Femur (tissue), 1 donor: Measurements from ENCODE around the gene PSMC5.
"Not testable (repeated sequence)": the region's sequence is repeated elsewhere in the genome, so short reads cannot be mapped to it uniquely, and the experiment has no call there.

Experiments
- DNase-seq: peaks from one replicate; pipeline ENCODE4 v3.0.0-alpha.2; 2017

The PSMC5 gene

DNA sequence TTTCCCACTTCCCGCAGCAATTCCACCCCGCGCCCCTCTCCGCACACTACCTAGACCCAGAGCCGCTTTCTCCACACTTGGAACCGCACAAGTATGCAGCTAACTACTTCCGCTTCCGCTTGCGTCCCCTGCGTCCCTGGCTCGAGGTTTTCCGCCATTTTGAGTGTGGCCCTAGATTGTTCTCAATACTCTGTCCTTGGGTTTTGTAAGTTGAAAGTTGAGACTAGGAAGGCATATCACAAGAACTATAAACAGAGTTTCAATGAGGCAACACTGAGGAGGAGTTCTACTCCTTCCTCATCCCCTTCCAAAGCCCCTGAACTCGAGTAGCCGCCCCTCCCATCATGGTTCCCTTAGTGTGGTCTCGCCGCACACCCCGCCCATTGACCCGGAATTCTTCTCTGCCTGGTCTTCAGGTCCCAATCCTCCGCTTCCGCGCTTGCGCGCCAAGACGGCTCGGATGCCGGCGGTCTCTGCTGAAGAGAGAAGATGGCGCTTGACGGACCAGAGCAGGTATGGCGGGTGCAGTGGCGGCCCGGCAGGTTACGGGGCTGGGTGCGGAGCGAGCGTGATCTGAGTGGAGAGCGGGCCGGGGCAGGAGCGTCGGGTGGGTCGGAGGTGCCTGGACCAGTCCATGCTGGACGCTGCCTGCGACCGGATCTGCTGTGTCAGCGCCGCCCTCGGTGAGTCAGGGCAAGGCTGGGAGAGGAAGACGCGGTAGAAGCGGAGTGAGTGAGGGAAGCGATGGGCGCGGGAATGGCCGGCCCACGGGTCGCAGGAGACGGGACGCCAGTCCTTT lies at the start of gene PSMC5, which contains the start of gene FTSJ3:
Gene PSMC5 (plus strand): TSS at position 430 of the 799 bp plus-strand sequence. CDS start 60 bp downstream, at position 490.
Gene FTSJ3 (minus strand): TSS at position 662 of the 799 bp plus-strand sequence. CDS start 761 bp downstream, outside the sequence.
- peak; percentile 98 for DNase-seq

- no peak for DNase-seq
Measured at GRCh38 chr17:63780507-63780906, 46.7 kb upstream of the PSMC5 start.

DNA sequence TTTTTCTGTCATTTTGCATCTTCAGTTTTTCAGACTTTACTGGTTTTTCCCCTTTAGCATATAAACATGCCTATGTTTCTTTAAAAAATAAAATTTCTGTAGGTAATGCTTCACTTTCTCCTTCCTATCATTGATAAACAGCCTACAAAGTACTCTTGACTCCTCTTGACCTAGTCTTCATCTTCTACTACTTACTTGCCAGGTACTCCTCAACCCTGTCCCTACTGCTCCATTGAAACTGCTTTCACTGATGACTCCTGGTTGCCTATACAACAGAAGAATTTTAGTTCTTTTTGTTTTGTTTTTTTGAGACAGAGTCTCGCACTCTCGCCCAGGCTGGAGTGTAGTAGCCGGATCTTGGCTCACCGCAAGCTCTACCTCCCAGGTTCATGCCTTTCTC lies 46.3 kb upstream of the PSMC5 start:
- no peak for DNase-seq

DNA sequence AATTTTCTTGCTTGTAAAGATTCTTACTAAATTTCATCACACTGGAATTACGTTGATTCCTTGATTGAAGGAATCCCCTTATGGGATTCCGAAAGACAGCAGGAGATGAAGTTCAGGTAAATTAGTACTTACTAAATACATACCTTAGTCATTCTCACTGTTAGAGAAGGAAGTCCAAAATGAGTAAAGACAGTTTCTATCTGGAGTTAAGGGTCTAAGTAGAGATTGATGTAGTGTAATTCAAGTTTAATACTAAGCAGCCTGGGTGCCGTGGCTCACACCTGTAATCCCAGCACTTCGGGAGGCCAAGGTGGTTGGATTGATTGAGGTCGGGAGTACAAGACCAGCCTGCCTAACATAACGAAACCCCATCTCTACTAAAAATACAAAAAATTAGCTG lies 43.7 kb upstream of the PSMC5 start:
- no peak for DNase-seq

- DNase-seq, result no peak
Measured at GRCh38 chr17:63785556-63785955, 41.7 kb upstream of the PSMC5 start.

- no peak for DNase-seq
Measured at GRCh38 chr17:63786117-63786516, 41.1 kb upstream of the PSMC5 start.

DNA sequence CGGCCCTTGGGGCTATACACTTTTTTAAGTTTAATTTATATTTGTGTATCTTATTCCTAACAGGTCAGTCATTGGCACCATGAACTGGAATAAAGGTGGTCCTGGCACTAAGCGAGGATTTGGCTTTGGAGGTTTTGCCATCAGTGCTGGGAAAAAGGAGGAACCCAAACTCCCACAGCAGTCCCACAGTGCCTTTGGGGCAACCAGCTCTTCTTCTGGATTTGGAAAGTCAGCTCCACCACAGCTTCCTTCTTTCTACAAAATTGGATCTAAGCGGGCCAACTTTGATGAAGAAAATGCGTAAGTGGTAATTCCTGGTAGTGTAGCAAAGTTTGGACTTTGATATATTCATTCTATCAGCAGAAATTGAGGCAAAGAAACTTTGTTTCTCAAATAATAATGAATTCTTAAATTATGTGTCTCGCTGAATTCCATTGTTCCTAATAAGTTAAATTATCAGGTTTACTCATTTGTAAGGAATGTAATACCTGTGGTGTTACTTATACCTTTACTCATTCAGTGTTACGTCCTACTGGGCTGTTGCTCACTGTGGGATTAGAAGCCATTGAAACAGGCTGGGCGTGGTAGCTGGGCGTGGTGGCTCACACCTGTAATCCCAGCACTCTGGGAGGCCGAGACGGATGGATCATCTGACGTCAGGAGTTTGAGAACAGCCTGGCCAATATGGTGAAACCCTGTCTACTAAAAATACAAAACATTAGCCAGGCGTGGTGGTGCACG lies 40.1 kb upstream of the PSMC5 start:
- no peak for DNase-seq

GRCh38 chr17:63790057-63790456 lies 37.2 kb upstream of the PSMC5 start:
- no peak for DNase-seq

DNA sequence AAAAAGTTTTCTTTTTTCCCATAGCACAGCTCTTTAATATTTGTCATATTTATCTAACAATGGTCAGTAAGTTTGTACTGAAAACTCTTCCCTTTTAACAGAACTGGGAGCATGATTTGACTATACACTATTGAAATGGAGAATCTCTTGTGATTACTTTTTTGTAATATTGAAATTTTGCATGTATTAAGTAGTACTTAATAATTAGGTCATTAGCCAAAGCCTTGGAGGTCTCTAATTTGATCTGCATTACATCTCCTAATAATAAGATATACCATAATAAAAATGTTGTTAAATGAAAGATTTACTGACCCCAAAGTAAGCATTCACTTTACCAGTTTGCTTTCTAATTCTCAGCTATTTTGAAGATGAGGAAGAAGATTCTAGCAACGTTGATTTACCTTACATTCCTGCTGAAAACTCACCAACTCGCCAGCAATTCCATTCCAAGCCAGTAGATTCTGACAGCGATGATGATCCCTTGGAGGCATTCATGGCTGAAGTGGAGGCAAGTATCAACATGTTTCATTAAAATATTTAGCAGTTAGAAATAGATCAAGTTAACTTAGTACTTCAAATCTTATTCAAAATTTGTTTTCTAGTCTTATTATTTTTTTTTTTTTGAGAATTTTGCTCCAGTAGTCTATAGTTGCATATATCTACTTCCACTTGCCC lies 35.0 kb upstream of the PSMC5 start:
- DNase-seq, result no peak

GRCh38 chr17:63796375-63796774 lies 30.9 kb upstream of the PSMC5 start:
- DNase-seq, result not testable (repeated sequence)

- DNase-seq, result no peak
Measured at GRCh38 chr17:63798572-63799106, 28.6 kb upstream of the PSMC5 start.

DNA sequence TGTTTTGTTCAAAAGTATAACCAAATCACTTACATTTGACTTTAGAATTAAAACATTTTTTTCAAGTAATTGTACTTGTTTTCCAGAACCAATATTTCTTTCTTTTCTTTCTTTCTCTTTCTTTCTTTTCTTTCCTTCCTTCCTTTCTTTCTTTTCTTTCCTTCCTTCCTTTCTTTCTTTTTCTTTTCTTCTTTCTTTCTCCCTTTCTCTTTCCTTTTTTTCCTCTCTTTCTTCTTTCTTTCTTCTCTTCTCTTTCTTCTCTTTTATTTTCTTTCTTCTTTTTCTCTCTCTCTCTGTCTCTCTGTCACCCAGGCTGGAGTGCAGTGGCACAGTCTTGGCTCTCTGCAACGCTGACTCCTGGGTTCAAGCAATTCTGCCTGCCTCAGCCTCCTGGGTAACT lies 26.4 kb upstream of the PSMC5 start:
- DNase-seq, result no peak

GRCh38 chr17:63804328-63804727 lies 22.9 kb upstream of the PSMC5 start:
- DNase-seq, result no peak

DNA sequence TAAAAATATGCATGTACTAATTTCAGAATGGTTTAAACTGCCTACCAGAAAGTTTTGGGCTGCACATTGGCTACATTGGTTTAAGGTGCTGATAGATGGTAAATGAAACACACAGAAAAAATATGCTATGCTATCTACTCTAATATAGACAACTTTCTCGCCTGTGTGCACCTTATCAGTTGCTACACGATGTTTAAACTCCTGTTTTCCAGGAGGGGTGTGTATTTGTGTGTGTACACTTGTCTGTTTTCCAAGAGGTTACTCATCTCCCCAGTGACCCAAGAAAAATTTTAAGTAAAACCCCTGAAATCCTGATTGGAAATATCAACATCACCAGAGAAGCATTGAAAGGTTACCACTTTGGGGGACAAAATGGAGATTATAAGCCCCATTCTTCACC lies 21.6 kb upstream of the PSMC5 start:
- DNase-seq, result no peak

- DNase-seq, result no peak
Measured at GRCh38 chr17:63809970-63810369, 17.3 kb upstream of the PSMC5 start.

DNA sequence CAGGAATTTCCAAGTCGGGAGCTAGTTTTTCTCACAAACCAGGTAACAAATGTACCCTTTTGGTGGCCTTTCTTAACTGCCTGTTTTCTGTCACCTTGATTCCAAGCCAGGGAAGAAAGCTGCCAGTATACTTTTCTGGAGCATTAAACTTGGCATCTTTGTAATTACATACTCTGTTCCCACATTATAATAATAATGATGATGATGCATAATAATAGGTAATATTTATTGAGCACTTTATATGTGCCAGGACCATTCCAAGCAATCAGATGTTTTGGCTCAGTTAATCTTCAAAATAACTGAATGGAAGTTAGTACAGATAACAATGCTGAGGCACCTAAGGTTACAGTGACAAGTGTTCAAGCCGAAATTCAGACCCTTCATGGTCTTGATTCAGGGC lies 11.1 kb upstream of the PSMC5 start:
- no peak for DNase-seq

GRCh38 chr17:63816669-63817068 lies 10.6 kb upstream of the PSMC5 start:
- DNase-seq, result no peak

DNA sequence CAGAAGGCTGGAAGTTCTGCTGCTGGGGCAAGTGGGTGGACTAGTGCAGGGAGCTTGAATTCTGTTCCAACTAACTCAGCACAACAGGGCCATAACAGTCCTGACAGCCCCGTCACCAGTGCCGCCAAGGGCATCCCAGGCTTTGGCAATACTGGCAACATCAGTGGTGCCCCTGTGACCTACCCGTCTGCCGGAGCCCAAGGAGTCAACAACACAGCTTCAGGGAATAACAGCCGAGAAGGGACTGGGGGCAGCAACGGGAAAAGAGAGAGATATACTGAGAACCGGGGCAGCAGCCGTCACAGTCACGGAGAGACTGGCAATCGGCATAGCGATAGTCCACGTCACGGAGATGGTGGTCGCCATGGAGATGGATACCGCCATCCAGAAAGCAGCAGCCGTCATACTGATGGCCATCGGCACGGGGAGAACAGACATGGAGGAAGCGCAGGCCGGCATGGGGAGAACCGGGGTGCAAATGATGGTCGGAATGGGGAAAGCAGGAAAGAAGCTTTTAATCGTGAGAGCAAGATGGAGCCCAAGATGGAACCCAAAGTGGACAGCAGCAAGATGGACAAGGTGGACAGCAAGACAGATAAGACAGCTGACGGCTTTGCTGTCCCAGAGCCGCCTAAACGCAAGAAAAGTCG lies 9.4 kb upstream of the PSMC5 start:
- no peak for DNase-seq

DNA sequence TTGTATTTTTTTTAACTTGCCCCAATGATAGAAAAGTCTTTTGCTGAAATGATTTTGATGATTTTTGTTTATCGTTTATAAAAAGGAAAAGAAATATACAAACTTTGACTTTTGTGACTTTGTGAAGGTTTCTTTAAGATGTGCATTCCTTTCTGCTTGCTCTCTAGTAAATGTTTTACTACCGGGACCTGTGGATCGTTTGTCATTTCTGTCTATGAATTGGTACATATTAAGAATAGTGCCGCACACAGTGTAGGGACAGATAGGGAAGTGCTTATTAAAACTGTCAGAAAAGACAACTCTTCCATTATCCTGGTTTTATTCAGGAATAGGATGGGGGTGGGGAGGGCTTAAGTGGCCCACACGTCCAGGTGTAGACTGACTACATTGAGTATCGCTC lies 8.1 kb upstream of the PSMC5 start:
- no peak for DNase-seq

DNA sequence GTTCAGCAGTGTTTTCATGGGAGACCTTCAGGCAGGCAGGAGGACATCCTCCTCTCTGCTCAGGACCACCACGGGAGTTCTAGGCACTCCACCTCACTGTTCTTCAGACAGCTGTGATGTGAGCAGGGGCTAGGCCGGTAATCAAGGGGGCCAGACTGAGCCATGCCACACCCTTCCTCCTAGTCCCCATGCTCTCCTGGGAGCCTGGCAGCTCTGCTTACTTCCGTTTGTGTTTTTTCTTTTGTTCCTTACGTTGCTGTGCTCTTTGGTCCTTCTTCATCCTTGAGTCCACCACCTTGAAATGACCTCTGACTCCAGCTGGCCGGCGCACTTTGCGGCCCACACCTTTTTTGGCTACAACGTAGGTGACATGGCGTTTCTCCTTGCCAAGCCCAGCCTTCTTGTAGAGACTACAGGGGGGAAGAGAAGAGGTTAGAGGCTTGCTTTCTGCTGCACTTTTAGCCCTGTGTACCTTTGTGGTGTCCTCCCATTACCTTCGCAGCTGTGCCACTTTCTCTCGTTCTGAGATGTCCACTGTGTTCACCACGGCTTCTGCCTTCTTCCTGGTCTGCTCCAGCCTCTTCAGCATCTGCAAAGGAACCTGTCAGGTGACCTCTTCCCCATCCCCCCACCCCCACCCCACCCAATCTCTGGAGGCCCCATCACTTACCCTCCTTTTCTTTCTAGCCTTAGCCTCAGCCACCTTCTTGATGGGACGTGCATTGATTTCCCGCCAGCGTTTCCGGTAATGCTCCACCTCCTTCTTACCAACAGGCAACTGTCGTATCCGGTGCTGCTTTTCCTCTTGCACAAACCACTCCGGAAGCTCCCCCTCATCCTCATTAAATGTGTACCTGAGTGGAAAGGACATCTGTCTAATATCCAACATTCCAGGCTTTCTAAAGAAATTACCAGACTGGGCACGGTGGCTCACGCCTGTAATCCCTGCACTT lies 7.4 kb upstream of the PSMC5 start:
- DNase-seq, result no peak

- DNase-seq, result no peak
Measured at GRCh38 chr17:63820963-63821561, 6.2 kb upstream of the PSMC5 start.
